Body of pancreas (tissue), 4 donors: Measurements from ENCODE around the gene CYP4V2.
"Not testable (repeated sequence)": the region's sequence is repeated elsewhere in the genome, so short reads cannot be mapped to it uniquely, and the experiment has no call there.

Source experiments
- CTCF ChIP-seq, 7 experiments: fragments of 450-650 bp in 4 of 7; fragments of 200-600 bp in 3 of 7; sonication (generic) in 3 of 7; IDR thresholded peaks; one replicate each; pipeline ENCODE4 v1.5.1; 2016 to 2019; ENCODE audit warnings: antibody characterized with exemption in 7 of 7
- POLR2A ChIP-seq, 3 donors: fragments of 450-650 bp; IDR thresholded peaks; one replicate each; pipeline ENCODE4 v1.6.1; 2016; ENCODE audit warnings: antibody characterized with exemption in 3 of 3, mild to moderate bottlenecking in 2 of 3

GRCh38 chr4:186247062-186247752, 55.8 kb downstream of the CYP4V2 start:
- not testable (repeated sequence) for TF ChIP-seq POLR2A, CTCF (IDR thresholded peaks at IDR 0.05)
